HG02884 (cell line): ENCODE measurements around the gene DNAJC1.

ENCODE experiments used
- ATAC-seq: cut with Tn5 transposase; IDR thresholded peaks from one replicate; pipeline ENCODE4 v1.9.1; 2021; ENCODE audit warnings: mild to moderate bottlenecking, moderate library complexity; ENCODE audit not compliant: unreplicated experiment

The DNAJC1 gene

GRCh38 chr10:21962358-21962757 lies 41.2 kb downstream of the DNAJC1 start:
- ATAC-seq = no peak

DNA sequence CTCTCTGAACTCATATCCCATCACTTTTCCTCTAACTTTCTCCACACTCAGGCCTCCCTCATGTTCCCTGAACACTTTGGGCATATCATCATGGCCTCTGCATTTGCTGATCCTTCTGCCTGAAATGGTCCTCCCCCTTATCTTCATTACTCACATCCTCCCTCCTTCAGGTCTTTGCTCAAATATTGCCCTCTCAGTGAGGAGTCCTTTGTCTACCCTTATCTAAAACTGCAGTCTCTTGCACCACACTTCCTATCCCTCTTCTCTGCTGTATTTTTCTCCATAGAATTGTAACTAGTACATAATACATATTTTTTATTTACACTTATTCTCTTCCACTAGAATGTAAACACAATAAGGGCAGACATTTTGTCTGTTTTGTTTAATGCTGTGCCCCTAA lies 41.7 kb downstream of the DNAJC1 start:
- ATAC-seq = no peak

DNA sequence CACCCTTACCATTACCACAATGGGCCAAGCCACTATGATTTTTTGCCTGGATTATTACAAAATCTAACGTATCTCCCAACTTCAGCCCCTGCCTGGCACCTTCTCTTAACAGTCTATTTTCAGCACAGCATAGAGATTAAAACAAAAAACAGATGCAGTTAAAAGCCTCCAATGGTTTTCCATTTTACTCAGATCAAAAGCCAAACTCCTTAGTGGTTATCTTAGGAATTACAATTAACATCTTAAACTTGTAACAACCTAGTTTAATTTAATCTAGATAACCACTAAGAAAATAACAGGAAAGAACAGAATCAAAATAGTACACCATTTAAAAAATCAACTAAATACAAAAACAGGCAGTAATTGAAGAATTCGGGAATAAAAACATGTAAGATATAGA lies 43.5 kb downstream of the DNAJC1 start:
- ATAC-seq = no peak

- no peak for ATAC-seq
These were observed 48.8 kb downstream of the DNAJC1 start for GRCh38 chr10:21954690-21955089.

- ATAC-seq = peak; percentile 77
These were observed 49.4 kb downstream of the DNAJC1 start for GRCh38 chr10:21954132-21954531.

- no peak for ATAC-seq
These were observed 49.9 kb downstream of the DNAJC1 start for GRCh38 chr10:21953585-21954057.

DNA sequence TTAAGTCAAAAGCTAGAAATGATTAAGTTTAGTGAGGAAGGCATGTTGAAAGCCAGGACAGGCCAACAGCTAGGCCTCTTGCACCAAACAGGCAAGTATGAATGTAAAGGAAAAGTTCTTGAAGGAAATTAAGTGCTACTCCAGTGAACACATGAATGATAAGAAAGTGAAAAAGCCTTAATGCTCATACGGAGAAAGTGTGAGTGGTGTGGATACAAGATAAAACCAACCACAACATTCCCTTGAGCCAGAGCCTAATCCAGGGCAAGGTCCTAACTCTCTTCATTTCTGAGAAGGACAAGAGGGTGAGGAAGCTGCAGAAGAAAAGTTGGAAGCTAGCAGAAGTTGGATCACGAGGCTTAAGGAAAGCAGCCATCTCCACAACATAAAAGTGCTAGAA lies 53.0 kb downstream of the DNAJC1 start:
- no peak for ATAC-seq

- no peak for ATAC-seq
These were observed 56.6 kb downstream of the DNAJC1 start for GRCh38 chr10:21946946-21947345.

DNA sequence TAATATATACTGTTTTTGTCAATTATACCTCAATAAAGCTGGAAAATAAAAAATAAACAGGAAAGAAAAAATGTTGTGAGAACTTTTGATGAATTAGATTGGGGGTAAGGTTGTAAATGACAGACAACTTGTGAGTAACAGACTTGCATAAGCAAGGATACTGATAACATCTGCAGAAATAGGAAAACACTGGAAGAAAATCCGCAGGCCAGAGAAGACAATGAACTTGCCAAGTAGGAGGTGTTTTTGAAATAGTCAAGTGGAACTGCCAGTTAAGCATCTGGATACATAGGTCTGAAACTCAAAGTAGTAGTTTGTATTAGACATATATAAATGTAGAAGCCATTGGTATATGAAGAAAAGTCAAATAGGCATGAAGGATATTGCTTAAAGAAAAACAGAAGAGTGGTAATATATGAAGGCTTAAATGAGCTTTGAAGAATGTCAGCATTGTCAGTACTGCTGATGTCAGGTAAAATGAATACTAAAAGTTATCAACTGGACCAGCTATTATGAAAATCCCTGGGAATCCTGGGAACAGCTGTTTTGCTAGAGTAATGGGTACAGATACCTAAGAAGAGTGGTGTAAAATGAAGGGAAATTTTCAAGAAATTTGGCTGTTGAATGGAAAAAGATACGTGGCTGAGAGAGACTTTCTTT lies 58.7 kb downstream of the DNAJC1 start:
- ATAC-seq = no peak

GRCh38 chr10:21943633-21944265 lies 59.8 kb downstream of the DNAJC1 start:
- no peak for ATAC-seq

DNA sequence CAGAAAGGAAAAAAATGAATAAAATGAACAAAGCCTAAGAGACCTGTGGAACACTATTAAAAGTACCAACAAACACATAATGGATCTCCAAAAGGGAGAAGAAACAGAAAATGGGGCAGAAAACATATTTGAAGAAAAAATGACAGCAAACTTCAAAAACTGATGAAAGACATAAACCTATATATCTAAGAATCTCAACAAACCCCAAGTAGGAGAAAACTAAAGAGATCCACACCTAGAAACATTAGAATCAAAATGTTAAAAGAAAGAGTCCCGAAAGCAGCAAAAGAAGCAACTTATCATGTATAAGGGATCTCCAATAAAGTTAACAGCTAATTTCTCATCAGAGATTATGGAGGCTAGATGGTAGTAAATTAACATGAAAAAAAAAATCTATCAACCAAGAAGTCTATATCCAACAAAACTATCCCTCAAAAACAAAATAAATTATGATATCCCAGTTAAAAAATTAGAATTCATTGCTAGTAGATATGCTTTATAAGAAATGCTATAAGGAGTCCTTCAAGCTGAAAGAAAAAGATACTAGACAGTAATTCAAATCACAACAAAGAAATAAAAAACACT lies 68.0 kb downstream of the DNAJC1 start:
- ATAC-seq = no peak

- ATAC-seq = no peak
These were observed 69.2 kb downstream of the DNAJC1 start for GRCh38 chr10:21934307-21934706.

DNA sequence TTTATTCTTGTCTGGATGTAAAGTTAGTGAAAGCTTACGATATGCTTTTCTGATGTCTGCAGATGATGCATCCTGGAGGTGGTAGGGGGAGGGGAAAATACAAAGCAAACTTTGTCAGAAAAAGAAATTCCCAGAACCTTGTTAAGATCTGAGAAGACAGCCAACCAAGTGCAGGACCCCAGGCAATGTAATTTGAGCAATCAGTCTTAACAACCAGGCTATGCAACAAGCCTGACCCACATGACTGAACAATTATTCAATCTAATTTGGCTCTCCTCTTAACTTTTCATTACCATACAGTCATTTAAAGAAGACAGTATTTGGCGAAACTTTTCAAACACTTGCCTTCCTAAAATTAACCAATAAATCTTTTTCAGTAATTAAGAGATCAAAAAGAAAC lies 74.5 kb downstream of the DNAJC1 start:
- no peak for ATAC-seq

DNA sequence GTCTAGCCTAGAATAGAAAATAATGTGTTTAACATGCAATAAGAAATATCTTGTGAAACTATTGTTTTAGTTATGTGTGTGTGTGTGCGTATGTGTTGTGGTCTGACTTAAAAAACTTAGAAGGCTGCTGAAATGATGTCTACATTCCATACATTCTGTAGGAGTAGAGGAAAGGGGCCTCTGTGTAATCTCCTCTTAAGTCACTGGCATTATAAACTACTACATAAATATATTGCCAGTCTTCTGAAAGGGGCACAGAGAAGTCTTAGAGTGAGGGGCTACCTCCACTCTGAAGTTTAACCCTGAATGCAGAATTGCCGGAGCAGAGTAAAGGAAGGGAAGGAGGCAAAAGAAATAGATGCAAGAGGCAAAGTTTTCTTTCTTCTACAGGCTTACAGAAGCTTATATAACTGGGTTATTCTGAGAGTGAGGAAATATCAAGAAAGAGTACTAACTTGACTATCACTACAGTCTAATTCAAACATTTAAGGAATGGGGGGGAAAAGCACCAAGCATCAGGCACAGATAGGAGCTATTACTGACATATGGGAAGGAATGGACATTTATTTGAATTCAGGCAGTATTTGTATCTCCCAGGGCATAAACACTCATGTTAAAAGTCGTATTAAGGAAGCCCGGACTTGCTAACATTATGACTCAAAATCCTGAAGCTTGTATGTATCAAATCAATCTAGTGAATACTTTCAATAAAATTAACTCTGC lies 75.7 kb downstream of the DNAJC1 start:
- ATAC-seq = no peak

DNA sequence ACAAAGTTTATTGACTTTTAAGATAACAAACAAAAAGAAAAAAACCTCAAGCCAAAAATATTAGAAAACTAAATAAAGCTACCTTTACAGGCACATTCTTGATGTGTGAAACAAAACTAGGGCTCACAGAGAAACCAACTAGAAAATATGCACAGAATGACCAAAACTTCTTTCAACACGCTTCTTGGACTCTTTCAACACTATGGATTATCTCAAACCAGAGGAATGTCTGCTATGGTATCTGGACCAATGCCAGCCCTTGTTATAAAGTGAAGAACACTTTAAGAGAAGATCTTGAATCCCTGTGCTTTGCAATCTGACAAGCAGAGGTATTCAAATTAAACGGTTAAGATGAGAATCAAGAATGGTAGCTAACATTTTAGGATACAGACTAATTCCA lies 76.6 kb downstream of the DNAJC1 start:
- ATAC-seq = no peak

GRCh38 chr10:21926358-21926925 lies 77.1 kb downstream of the DNAJC1 start:
- ATAC-seq = no peak

GRCh38 chr10:21925851-21926250 lies 77.7 kb downstream of the DNAJC1 start:
- ATAC-seq = no peak

GRCh38 chr10:21924511-21924910 lies 79.0 kb downstream of the DNAJC1 start:
- no peak for ATAC-seq

GRCh38 chr10:21920633-21921032 lies 82.9 kb downstream of the DNAJC1 start:
- no peak for ATAC-seq

- no peak for ATAC-seq
These were observed 83.6 kb downstream of the DNAJC1 start for GRCh38 chr10:21919906-21920305.

DNA sequence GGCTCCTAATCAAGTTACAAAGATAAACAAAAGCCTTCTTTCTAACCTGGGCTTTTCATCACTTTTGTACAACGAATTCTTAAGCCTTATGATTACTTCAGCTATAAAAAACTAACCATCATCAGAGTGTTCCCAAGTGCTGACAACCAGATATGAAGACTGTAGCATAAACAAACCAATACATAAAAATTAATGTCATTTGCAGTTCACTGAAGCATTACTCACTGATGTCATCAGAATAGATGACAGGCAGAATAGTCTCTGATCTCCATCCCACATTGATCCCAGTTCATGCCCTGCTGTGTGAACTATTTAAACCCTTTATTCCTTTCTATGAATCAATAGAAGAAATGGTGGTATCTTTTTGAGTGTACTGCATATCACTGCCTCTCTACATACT lies 84.4 kb downstream of the DNAJC1 start:
- ATAC-seq = no peak
